GM23248 (cell line): ENCODE results near the gene RNF13.

Experiments
- EZH2 ChIP-seq: fragments of 200-600 bp; sonication (generic); IDR thresholded peaks from 2 replicates; pipeline ENCODE4 v1.6.1; 2018; ENCODE audit warnings: antibody characterized with exemption, mild to moderate bottlenecking; ENCODE audit not compliant: insufficient read depth, poor library complexity, severe bottlenecking
- EZH2phosphoT487 ChIP-seq: fragments of 200-600 bp; sonication (generic); IDR thresholded peaks from 2 replicates; pipeline ENCODE4 v1.6.1; 2018; ENCODE audit warnings: antibody characterized with exemption, moderate library complexity, mild to moderate bottlenecking, low read depth; ENCODE audit not compliant: insufficient read depth

GRCh38 chr3:149963485-149963884 is 150.5 kb downstream of the RNF13 start:
- TF ChIP-seq EZH2 (no peak), EZH2phosphoT487 (no peak)
